ENCODE measurements around the gene JAGN1. TPM values are rescaled to one million over a fixed set of nuclear protein-coding genes. Genes with fewer than 3 reads are reported as not detected.
"Not testable (repeated sequence)": the region's sequence is repeated elsewhere in the genome, so short reads cannot be mapped to it uniquely, and the experiment has no call there.

JAGN1 gene
- total and polyA plus RNA-seq, 9 of the 15 experiments (the other 6 are each of a cell fraction or from before 2014, with no cell fraction given) = 31.6 to 77.8 (median 40.3) TPM

- TF ChIP-seq SMARCC2 (IDR thresholded peaks at IDR 0.05; ENCODE audit: low read depth) (no peak), CHAMP1 (IDR thresholded peaks at IDR 0.05) (no peak), GTF2B (IDR thresholded peaks at IDR 0.05; ENCODE audit: extremely low read depth, insufficient read length) (no peak)
Observed at GRCh38 chr3:9875448-9875847, 15.0 kb upstream of the JAGN1 start (continued).

GRCh38 chr3:9876255-9876654, 14.2 kb upstream of the JAGN1 start:
- peaks cover 9 to 11% of the 10 kb centered on the region in 2 experiments; a peak in 4 of 5 replicates for H3K4me1 ChIP-seq (replicated peaks in 1 of 2; ENCODE audit: control insufficient read depth in 2 of 2, insufficient read depth in 2 of 2, low read length in 2 of 2)
- intact Hi-C loops (cut with micrococcal nuclease); DNase-seq (ENCODE audit: extremely low read depth in 1 of 4, low spot score in 3 of 4); H3K27me3 ChIP-seq (ENCODE audit: control insufficient read depth in 2 of 2, insufficient read depth in 2 of 2, low read length in 2 of 2); H3K9me1 ChIP-seq (ENCODE audit: control insufficient read depth, insufficient read depth, low read length); H4K20me1 ChIP-seq (replicated peaks; ENCODE audit: control insufficient read depth, insufficient read depth, low read length); H3K4me3 ChIP-seq; in situ Hi-C loops (cut with MboI); H3K9ac ChIP-seq (ENCODE audit: insufficient read depth in 1 of 2, low read depth in 2 of 2, low read length in 2 of 2); H3K36me3 ChIP-seq (ENCODE audit: control insufficient read depth, insufficient read depth, low read length); H3K27ac ChIP-seq (ENCODE audit: extremely low read depth, low read depth, low read length); H3K79me2 ChIP-seq (ENCODE audit: control insufficient read depth, insufficient read depth, low read length); CTCF ChIA-PET (ENCODE audit: low intra/inter-chr PET ratio); H3K4me2 ChIP-seq (ENCODE audit: insufficient read depth, low read length); FAIRE-seq; H3K9me3 ChIP-seq (replicated peaks; ENCODE audit: control insufficient read depth, insufficient read depth, low read depth, low read length); BruUV-seq (replicated peaks); ATAC-seq; H2AFZ ChIP-seq (ENCODE audit: low read depth, low read length); TF ChIP-seq NR4A1 (CRISPR knock-in tag; IDR thresholded peaks at IDR 0.05): not testable (repeated sequence)
- 0 out of 2 replicates have a peak, but pooled peaks have one; percentile 23 for TF ChIP-seq ZEB2 (IDR thresholded peaks at IDR 0.05)
- TF ChIP-seq ZNF316 (IDR thresholded peaks at IDR 0.05) = peak; percentile 47; the same call in 1 of the 2 replicates
- 0 out of 2 replicates have a peak, but pooled peaks have one; percentile 27 for TF ChIP-seq NR4A1 (tag; IDR thresholded peaks at IDR 0.05)
- peak; percentile 54 for TF ChIP-seq NFE2 (IDR thresholded peaks at IDR 0.05; ENCODE audit: low read depth)
- peak; percentile 56 for TF ChIP-seq C11orf30 (IDR thresholded peaks at IDR 0.05; ENCODE audit: low read depth)
- POLR2A ChIA-PET = interaction anchor here (0.8 to 1.6 kb wide), 3 partner anchors 8 to 121 kb away, joined by 3 to 4 read pairs (median 3); no protein-coding TSS in a partner anchor
- WGBS (ENCODE audit: insufficient coverage, low coverage, missing lambda C conversion rate) = 35% methylated on average over 4 of the region's 4 CpGs

Data from K562 (cell line).